Osteocyte (in vitro differentiated cells): ENCODE measurements around the gene RAB19. TPM values are rescaled to one million over a fixed set of nuclear protein-coding genes. Genes with fewer than 3 reads are reported as not detected.
A peak's percentile ranks its signal among the peaks of the same experiment; 100 is the strongest.

Source experiments
- DNase-seq: peaks from one replicate; pipeline ENCODE4 v3.0.0; 2021; ENCODE audit warnings: mixed read lengths; ENCODE audit not compliant: unreplicated experiment; ENCODE audit errors: extremely low spot score
- H3K27ac Mint-ChIP-seq: one replicate; pipeline ENCODE4 v1.8.0; 2021; ENCODE audit warnings: mild to moderate bottlenecking, mixed read lengths; ENCODE audit not compliant: unreplicated experiment
- H3K27me3 Mint-ChIP-seq: one replicate; pipeline ENCODE4 v1.8.0; 2021; ENCODE audit warnings: mixed read lengths; ENCODE audit not compliant: unreplicated experiment
- H3K36me3 Mint-ChIP-seq: one replicate; pipeline ENCODE4 v1.8.0; 2021; ENCODE audit warnings: mixed read lengths; ENCODE audit not compliant: unreplicated experiment
- H3K4me1 Mint-ChIP-seq: one replicate; pipeline ENCODE4 v1.8.0; 2021; ENCODE audit warnings: mixed read lengths; ENCODE audit not compliant: unreplicated experiment
- H3K4me3 Mint-ChIP-seq: one replicate; pipeline ENCODE4 v1.8.0; 2021; ENCODE audit warnings: mild to moderate bottlenecking, moderate library complexity, mixed read lengths; ENCODE audit not compliant: unreplicated experiment
- H3K9me3 Mint-ChIP-seq: one replicate; pipeline ENCODE4 v1.8.0; 2021; ENCODE audit warnings: mixed read lengths; ENCODE audit not compliant: unreplicated experiment
- CTCF ChIP-seq: fragments of 200-600 bp; sonication (generic); IDR thresholded peaks from 2 replicates; pipeline ENCODE4 v1.5.0; 2021; ENCODE audit warnings: antibody characterized with exemption, mild to moderate bottlenecking, moderate library complexity
- total RNA-seq: library from RNA; stranded (reverse); gene quantifications from 2 replicates; pipeline ENCODE4 v1.2.1, GENCODE V29; 2021

The RAB19 gene
- total RNA-seq, 1 donor from 2014 or later, result not detected

DNA sequence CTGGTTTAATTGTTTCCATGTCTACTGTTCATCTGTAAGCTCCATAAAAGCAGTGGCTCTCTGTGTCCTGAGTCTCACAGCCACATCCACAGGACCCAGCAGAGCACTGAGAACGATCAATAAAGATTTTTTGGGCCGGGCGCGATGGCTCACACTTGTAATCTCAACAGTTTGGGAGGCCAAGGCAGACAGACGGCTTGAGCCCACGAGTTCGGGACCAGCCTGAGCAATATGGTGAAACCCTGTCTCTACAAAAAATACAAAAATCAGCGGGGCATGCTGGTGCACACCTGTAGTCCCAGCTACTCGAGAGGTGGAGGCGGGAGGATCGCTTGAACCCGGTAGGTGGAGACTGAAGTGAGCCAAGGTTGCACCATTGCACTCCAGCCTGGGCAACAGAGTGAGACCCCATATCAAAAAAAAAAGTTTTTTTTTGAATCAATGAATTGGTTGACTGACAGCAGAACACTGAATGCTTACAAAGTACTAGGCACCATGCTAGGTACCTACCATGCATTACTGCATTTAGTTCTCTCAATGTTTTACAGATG is 10.0 kb upstream of the RAB19 start:
- Mint-ChIP-seq H3K4me1 (peaks cover 23% of the 10 kb centered on the region), H3K36me3 (no peaks in the 10 kb centered on the region), H3K27me3 (peaks cover 2% of the 10 kb centered on the region), H3K9me3 (no peaks in the 10 kb centered on the region), H3K4me3 (no peak overlapping the region), H3K27ac (no peak overlapping the region)
- DNase-seq, result no peak
- no peak for TF ChIP-seq CTCF

DNA sequence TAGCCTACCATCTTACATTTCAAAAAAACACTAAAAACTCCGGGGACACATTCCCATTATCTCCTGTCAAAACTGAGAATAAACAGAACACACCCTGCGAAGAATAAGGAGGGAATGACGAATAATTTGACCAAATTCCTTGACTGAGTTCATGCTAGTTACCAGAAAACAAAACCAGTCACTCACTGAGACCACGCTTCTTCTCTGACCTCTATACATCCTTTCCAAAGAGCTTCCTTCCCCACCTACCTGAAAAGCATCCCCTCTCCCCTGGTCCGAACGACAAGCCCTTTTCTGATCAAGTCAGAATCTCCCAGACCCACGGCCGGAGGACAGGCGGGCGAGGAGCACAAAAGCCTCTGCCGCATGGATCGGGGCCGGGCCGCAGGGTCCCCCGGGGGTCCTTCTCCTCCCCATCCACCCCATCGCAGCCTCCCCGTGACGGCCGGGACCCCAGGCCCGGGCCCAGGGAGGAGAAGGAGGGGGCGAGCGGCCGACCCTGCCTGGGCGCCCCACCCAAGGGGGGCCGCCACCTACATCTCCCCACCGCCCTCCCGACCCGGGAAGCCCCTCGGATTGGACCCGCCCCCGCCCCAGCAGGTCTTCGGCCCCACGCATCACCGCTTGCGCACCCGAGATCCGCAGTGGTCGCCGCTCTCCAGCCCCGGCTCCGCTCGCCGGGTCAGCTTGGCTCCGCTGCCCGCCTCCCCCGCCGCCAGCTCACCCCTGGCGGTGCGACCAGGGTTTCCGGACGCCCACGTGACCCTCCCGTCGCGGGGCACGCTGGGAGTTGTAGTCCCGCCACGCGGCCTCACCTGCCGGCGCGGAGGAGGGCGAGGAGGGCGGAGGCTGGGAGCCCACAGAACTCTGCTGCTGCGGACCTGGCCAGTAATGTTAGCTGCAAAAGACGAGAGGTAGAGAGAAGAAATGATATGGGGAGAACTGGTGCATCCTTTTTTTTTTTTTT is 5.8 kb upstream of the RAB19 start, which contains the start of gene SLC37A3:
Gene SLC37A3, minus strand, starts transcription at position 747 of the 967 bp plus-strand sequence. CDS start 16,004 bp downstream, outside the sequence.
- peaks cover 27% of the 10 kb centered on the region for H3K4me1 Mint-ChIP-seq
- peak; percentile 95 for DNase-seq
- TF ChIP-seq CTCF, result no peak
- no peaks in the 10 kb centered on the region for H3K9me3 Mint-ChIP-seq
- H3K27ac Mint-ChIP-seq, result peak within 1 kb of the TSS; percentile 93
- peaks cover 7% of the 10 kb centered on the region for H3K27me3 Mint-ChIP-seq
- H3K4me3 Mint-ChIP-seq, result peak within 1 kb of the TSS; percentile 96
- H3K36me3 Mint-ChIP-seq, result no peaks in the 10 kb centered on the region

DNA sequence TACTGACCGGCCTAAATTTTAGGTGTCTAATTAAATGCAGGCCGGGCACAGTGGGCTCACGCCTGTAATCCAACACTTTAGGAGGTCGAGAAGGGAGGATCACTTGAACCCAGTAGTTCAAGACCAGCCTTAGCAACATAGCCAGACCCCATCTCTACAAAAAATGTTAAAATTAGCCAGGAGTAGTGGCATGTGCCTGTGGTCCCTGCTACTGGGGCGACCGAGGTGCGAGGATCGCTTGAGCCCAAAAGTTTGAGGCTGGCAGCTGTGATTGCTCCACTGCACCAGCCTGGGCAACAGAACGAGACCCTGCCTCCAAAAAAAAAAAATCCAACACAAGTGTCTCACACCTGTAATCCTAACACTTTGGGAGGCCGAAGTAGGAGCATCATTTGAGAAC is 5.0 kb upstream of the RAB19 start:
- peaks cover 10% of the 10 kb centered on the region for H3K27me3 Mint-ChIP-seq
- H3K9me3 Mint-ChIP-seq, result no peaks in the 10 kb centered on the region
- no peak for TF ChIP-seq CTCF
- no peaks in the 10 kb centered on the region for H3K36me3 Mint-ChIP-seq
- peak overlapping the region; percentile 96 for H3K4me3 Mint-ChIP-seq
- peaks cover 31% of the 10 kb centered on the region for H3K4me1 Mint-ChIP-seq
- DNase-seq, result no peak
- no peak overlapping the region for H3K27ac Mint-ChIP-seq

DNA sequence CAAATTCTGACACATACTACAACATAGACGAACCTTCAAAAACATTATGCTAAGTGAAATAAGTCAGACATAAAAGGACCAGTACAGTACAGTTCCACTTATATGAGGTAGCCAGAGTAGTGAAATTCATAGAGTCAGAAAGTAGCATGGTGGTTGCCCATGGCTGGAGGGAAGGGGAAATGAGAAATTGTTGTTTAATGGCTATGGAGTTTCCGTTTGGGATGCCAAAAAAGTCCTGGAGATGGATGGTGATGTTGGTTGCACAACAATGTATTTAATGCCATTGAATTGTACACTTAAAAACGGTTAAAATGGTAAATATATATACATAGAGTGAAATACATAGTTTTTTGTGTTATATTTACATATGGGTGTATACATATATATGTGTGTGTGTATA is 3.5 kb upstream of the RAB19 start:
- Mint-ChIP-seq H3K4me1 (peaks cover 42% of the 10 kb centered on the region), H3K27me3 (peaks cover 21% of the 10 kb centered on the region), H3K4me3 (no peak overlapping the region), H3K9me3 (no peaks in the 10 kb centered on the region), H3K27ac (no peak overlapping the region), H3K36me3 (no peaks in the 10 kb centered on the region)
- DNase-seq, result no peak
- TF ChIP-seq CTCF, result no peak
